Stomach (tissue), 9 donors: ENCODE data around the gene DNM1. TPM values are rescaled to one million over a fixed set of nuclear protein-coding genes. Genes with fewer than 3 reads are reported as not detected.
A peak's percentile ranks its signal among the peaks of the same experiment; 100 is the strongest.

Experiments
- DNase-seq, 2 donors: peaks; one replicate each; pipeline versions ENCODE4 v3.0.0 to v3.0.0-alpha.2; 2013 to 2019
- H3K27ac ChIP-seq, 5 donors: fragments of 200-600 bp in 4 of 5; sonication (generic) in 4 of 5; one replicate each; pipeline ENCODE4 v1.5.1; 2013 to 2019; ENCODE audit warnings: mild to moderate bottlenecking in 1 of 5, moderate library complexity in 1 of 5
- H3K27me3 ChIP-seq, 3 donors: fragments of 200-600 bp; sonication (generic); one replicate each; pipeline ENCODE4 v1.5.1; 2017 to 2019; ENCODE audit warnings: mixed run types in 1 of 3
- H3K36me3 ChIP-seq, 4 donors: fragments of 200-600 bp; sonication (generic); 1 replicate in 3 of 4; 2 replicates in 1 of 4; pipeline ENCODE4 v1.5.1; 2016 to 2019
- H3K4me1 ChIP-seq, 4 donors: fragments of 200-600 bp; sonication (generic); one replicate each; pipeline ENCODE4 v1.5.1; 2016 to 2019
- H3K4me3 ChIP-seq, 4 donors: fragments of 200-600 bp; sonication (generic) in 3 of 4; one replicate each; pipeline ENCODE4 v1.5.1; 2016 to 2019; ENCODE audit warnings: mild to moderate bottlenecking in 1 of 4
- H3K9me3 ChIP-seq, 4 donors: fragments of 200-600 bp; sonication (generic); one replicate each; pipeline ENCODE4 v1.5.1; 2016 to 2019
- CTCF ChIP-seq, 7 experiments: fragments of 450-650 bp in 4 of 7; fragments of 200-600 bp in 3 of 7; sonication (generic) in 3 of 7; IDR thresholded peaks; one replicate each; pipeline ENCODE4 v1.5.1; 2016 to 2019; ENCODE audit warnings: antibody characterized with exemption in 7 of 7, control low read depth in 2 of 7, mild to moderate bottlenecking in 1 of 7
- EP300 ChIP-seq: sonication (generic); formaldehyde crosslinking; IDR thresholded peaks from one replicate; pipeline ENCODE4 v1.6.1; 2017; ENCODE audit warnings: antibody characterized with exemption
- POLR2A ChIP-seq, 4 donors: fragments of 450-650 bp; IDR thresholded peaks; one replicate each; pipeline ENCODE4 v1.6.1; 2016; ENCODE audit warnings: antibody characterized with exemption in 4 of 4, control low read depth in 2 of 4, mild to moderate bottlenecking in 1 of 4, moderate library complexity in 1 of 4
- POLR2AphosphoS5 ChIP-seq, 3 donors: sonication (generic); formaldehyde crosslinking; IDR thresholded peaks; one replicate each; pipeline ENCODE4 v1.6.1; 2016; ENCODE audit warnings: antibody characterized with exemption in 3 of 3
- WGBS, 5 donors: extraction: QIAGEN DNeasy Blood & Tissue Kit in 3 of 5; methylation state at CpG; one replicate each; pipeline versions ENCODE4 v1.1.5 to v1.1.7; 2013 to 2018; 5-methylcytosine and 5-hydroxymethylcytosine counted together
- intact Hi-C: fragments of 100-400 bp; cut with DNase I; formaldehyde crosslinking; loops from one replicate; pipeline ENCODE4 v1.15.1; 2023; ENCODE audit warnings: low total_unique reads
- polyA plus RNA-seq, 3 donors: library from polyadenylated mRNA; stranded (reverse); fragments of 200-250 nt; gene quantifications; one replicate each; pipeline ENCODE4 v1.2.3, GENCODE V29; 2013
- total RNA-seq, 5 donors: library from RNA; depleted of rRNA; stranded (reverse); fragments of >200 nt; gene quantifications; one replicate each; pipeline versions ENCODE4 v1.1.0 to v1.2.3, GENCODE V29; 2014 to 2016
- donor health status: healthy with polysubstance abuse.
- donor health status: Bipolar disorder and iron deficiency.
- donor health status: healthy.

Gene DNM1
- total and polyA plus RNA-seq, 8 donors: 2.3 to 60.8 (median 20.8) TPM

- DNase-seq: no peak
- 54 to 77% (median 76%) methylated on average over 20 of the region's 20 CpGs for WGBS, 5 donors
Observed at GRCh38 chr9:128254362-128254761, 51.2 kb downstream of the DNM1 start.

GRCh38 chr9:128254855-128255759, 51.9 kb downstream of the DNM1 start:
- 41 to 58% (median 50%) methylated on average over 13 to 18 of the region's 18 CpGs for WGBS, 5 donors
- peak; percentile 71 to 84 for DNase-seq
- Histone ChIP-seq H3K27ac (no peak overlapping the region), H3K4me1 (peaks cover 12 to 21% (median 14%) of the 10 kb centered on the region in 4 donors), H3K4me3 (no peak overlapping the region), H3K9me3 (no peaks in the 10 kb centered on the region), H3K27me3 (peaks cover 0 to 21% (median 0%) of the 10 kb centered on the region in 3 donors), H3K36me3 (peaks cover 33 to 47% (median 47%) of the 10 kb centered on the region in 4 donors)
- TF ChIP-seq POLR2AphosphoS5 (IDR thresholded peaks at IDR 0.05) (no peak), CTCF (IDR thresholded peaks at IDR 0.05) (peak in 5 of 7 experiments; percentile 57 to 87 (median 73)), POLR2A (IDR thresholded peaks at IDR 0.05) (no peak), EP300 (no peak)
- intact Hi-C loops: no loop called here

More at GRCh38 chr9:128254362-128254761, 51.2 kb downstream of the DNM1 start:
- H3K27me3 ChIP-seq: peaks cover 0 to 23% (median 0%) of the 10 kb centered on the region in 3 donors
- peaks cover 12 to 25% (median 19%) of the 10 kb centered on the region in 4 donors for H3K4me1 ChIP-seq
- intact Hi-C loops: no loop called here
- no peaks in the 10 kb centered on the region for H3K9me3 ChIP-seq
- H3K4me3 ChIP-seq: no peak overlapping the region
- TF ChIP-seq EP300: no peak
- peaks cover 25 to 39% (median 39%) of the 10 kb centered on the region in 4 donors for H3K36me3 ChIP-seq
- H3K27ac ChIP-seq: no peak overlapping the region

- Histone ChIP-seq H3K27me3 (no peaks in the 10 kb centered on the region), H3K4me1 (peaks cover 0 to 7% (median 0%) of the 10 kb centered on the region in 4 donors), H3K36me3 (peaks cover 54 to 68% (median 68%) of the 10 kb centered on the region in 4 donors), H3K4me3 (no peak overlapping the region), H3K27ac (no peak overlapping the region), H3K9me3 (no peaks in the 10 kb centered on the region)
- no peak for DNase-seq
- intact Hi-C loops: no loop called here
- TF ChIP-seq EP300 (no peak), POLR2A (IDR thresholded peaks at IDR 0.05) (no peak), POLR2AphosphoS5 (IDR thresholded peaks at IDR 0.05) (no peak), CTCF (IDR thresholded peaks at IDR 0.05) (no peak)
- WGBS, 5 donors: 84 to 91% (median 85%) methylated on average over 12 to 23 of the region's 23 CpGs
Observed at GRCh38 chr9:128257086-128257825, 54.1 kb downstream of the DNM1 start.

- no peak for DNase-seq
- TF ChIP-seq CTCF (IDR thresholded peaks at IDR 0.05): no peak
- TF ChIP-seq POLR2A (IDR thresholded peaks at IDR 0.05): no peak
- no peak for TF ChIP-seq POLR2AphosphoS5 (IDR thresholded peaks at IDR 0.05)
- 85 to 92% (median 88%) methylated on average over 4 to 11 of the region's 11 CpGs for WGBS, 5 donors
- H3K4me3 ChIP-seq: no peak overlapping the region
- H3K9me3 ChIP-seq: no peaks in the 10 kb centered on the region
- intact Hi-C loops: no loop called here
- H3K36me3 ChIP-seq: peaks cover 61 to 75% (median 75%) of the 10 kb centered on the region in 4 donors
- peaks cover 0 to 7% (median 0%) of the 10 kb centered on the region in 4 donors for H3K4me1 ChIP-seq
- no peaks in the 10 kb centered on the region for H3K27me3 ChIP-seq
- no peak overlapping the region for H3K27ac ChIP-seq
Observed at GRCh38 chr9:128257907-128258306, 54.7 kb downstream of the DNM1 start.
